Tibial nerve (tissue), 3 donors: Measurements from ENCODE around the gene NR2E1.

Experiments
- CTCF ChIP-seq, 5 experiments: fragments of 200-600 bp in 3 of 5; fragments of 450-650 bp in 2 of 5; sonication (generic) in 3 of 5; IDR thresholded peaks; one replicate each; pipeline ENCODE4 v1.5.1; 2016 to 2019; ENCODE audit warnings: antibody characterized with exemption in 5 of 5, mild to moderate bottlenecking in 3 of 5, moderate library complexity in 2 of 5
- POLR2A ChIP-seq, 2 donors: fragments of 450-650 bp; IDR thresholded peaks; one replicate each; pipeline ENCODE4 v1.6.1; 2017; ENCODE audit warnings: antibody characterized with exemption in 2 of 2, mild to moderate bottlenecking in 2 of 2, moderate library complexity in 2 of 2

GRCh38 chr6:108164543-108164814, 1.3 kb upstream of the NR2E1 start:
- no peak for TF ChIP-seq POLR2A (IDR thresholded peaks at IDR 0.05)
- TF ChIP-seq CTCF (IDR thresholded peaks at IDR 0.05) = no peak
